DMS 273 (cell line): ENCODE results near the gene FOXD4L4.
"Not testable (repeated sequence)": the region's sequence is repeated elsewhere in the genome, so short reads cannot be mapped to it uniquely, and the experiment has no call there.

Source experiments
- DNase-seq: peaks from one replicate; lab custom pipeline; 2025; ENCODE audit not compliant: unreplicated experiment; lab: John Stamatoyannopoulos, UW

The FOXD4L4 gene

DNA sequence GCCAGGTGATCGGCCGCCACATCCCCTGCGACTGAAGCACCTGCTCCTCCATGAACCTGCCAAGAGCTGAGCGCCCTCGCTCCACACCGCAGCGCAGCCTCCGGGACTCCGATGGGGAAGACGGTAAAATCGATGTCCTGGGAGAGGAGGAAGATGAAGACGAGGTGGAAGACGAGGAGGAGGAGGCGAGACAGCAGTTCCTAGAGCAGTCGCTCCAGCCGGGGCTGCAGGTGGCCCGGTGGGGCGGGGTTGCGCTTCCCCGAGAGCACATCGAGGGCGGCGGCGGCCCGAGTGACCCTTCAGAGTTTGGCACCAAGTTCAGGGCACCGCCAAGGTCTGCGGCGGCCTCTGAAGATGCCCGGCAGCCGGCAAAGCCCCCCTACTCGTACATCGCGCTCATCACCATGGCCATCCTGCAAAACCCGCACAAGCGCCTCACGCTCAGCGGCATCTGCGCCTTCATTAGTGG lies at the start of gene FOXD4L4:
Gene FOXD4L4, plus strand, starts transcription at position 51 of the 469 bp plus-strand sequence. Its CDS starts 0 bp downstream, at position 51.
- DNase-seq = not testable (repeated sequence)

DNA sequence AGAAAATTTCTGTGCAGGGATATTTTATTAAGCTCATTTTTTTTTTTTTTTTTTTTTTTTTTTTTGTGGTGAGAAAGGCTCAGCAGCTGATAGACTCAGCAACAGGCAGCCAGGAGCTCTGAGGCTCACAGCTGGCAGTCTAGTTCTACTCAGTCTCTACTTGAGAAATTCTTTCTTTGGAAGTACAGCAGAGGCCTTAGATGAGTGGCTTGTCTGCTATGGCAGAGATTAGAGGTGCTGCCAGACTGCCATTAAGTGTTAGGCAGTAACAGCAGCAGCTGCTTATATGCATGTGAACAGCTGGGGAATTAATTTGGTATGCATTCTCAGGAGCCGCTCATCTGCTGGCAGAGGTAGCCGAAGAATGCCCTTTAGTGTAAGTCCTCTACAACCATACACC lies 33.4 kb upstream of the FOXD4L4 start:
- not testable (repeated sequence) for DNase-seq

DNA sequence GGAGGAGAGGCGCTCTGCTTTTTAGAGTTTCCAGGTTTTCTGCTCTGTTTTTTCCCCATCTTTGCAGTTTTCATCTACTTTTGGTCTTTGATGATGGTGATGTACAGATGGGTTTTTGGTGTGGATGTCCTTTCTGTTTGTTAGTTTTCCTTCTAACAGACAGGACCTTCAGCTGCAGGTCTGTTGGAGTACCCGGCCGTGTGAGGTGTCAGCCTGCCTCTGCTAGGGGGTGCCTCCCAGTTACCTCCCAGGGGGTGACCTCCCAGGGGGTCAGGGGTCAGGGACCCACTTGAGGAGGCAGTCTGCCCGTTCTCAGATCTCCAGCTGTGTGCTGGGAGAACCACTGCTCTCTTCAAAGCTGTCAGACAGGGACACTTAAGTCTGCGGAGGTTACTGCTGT lies 22.5 kb upstream of the FOXD4L4 start:
- DNase-seq = not testable (repeated sequence)

DNA sequence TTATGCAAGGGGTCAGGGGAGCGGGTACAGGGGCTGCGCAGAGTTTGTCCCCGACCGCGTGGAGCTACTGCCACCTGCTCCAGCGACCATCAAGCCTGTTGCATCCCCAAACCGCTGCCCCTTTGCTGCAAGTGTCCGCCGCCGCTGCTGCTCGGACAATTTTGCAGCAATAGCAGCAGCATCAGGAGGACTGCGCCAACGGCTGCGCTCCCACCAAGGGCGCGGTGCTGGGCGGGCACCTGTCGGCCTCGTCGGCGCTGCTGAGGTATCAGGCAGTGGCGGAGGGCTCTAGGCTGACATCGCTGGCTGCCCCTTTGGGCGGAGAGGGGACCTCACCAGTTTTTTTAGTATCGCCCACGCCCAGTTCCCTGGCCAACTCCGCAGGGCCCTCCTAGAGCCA lies 1.2 kb downstream of the FOXD4L4 start:
- not testable (repeated sequence) for DNase-seq
